Activated CD4-positive, alpha-beta T cell treated with anti-CD3 and anti-CD28 coated beads for 36 hours (primary cell): ENCODE data around the gene STRADA. TPM values are rescaled to one million over a fixed set of nuclear protein-coding genes. Genes with fewer than 3 reads are reported as not detected.
A peak's percentile ranks its signal among the peaks of the same experiment; 100 is the strongest.

Experiments used
- ATAC-seq: fragments of 200-7000 bp; cut with Tn5 transposase; one replicate; pipeline ENCODE4 v1.10.0; 2021; ENCODE audit warnings: mild to moderate bottlenecking, moderate library complexity
- CTCF ChIA-PET: fragments of 350-600 bp; sonication (Branson Sonifier 250); formaldehyde crosslinking; loops from one replicate; lab custom pipeline; 2021; ENCODE audit warnings: antibody characterized with exemption; lab: Charles Lee
- POLR2A ChIA-PET: fragments of 350-600 bp; sonication (Branson Sonifier 250); formaldehyde crosslinking; loops from one replicate; lab custom pipeline; 2021; ENCODE audit warnings: antibody characterized with exemption, inconsistent platforms; lab: Charles Lee
- DNase-seq: peaks from one replicate; pipeline ENCODE4 v3.0.0-alpha.2; 2020
- H3K27ac Mint-ChIP-seq: one replicate; pipeline ENCODE4 v1.8.0; 2021; ENCODE audit warnings: mixed read lengths
- H3K27me3 Mint-ChIP-seq: one replicate; pipeline ENCODE4 v1.8.0; 2021; ENCODE audit warnings: mixed read lengths
- H3K36me3 Mint-ChIP-seq: one replicate; pipeline ENCODE4 v1.8.0; 2021; ENCODE audit warnings: low read depth, mixed read lengths
- H3K4me1 Mint-ChIP-seq: one replicate; pipeline ENCODE4 v1.8.0; 2021; ENCODE audit warnings: mixed read lengths
- H3K4me3 Mint-ChIP-seq: one replicate; pipeline ENCODE4 v1.8.0; 2021; ENCODE audit warnings: mild to moderate bottlenecking, moderate library complexity, mixed read lengths
- H3K9me3 Mint-ChIP-seq: one replicate; pipeline ENCODE4 v1.8.0; 2021; ENCODE audit warnings: low read depth, mixed read lengths
- intact Hi-C, 2 experiments: fragments of 100-400 bp; cut with DNase I in 1 of 2; cut with micrococcal nuclease in 1 of 2; formaldehyde crosslinking; loops; one replicate each; pipeline versions ENCODE4 v1.14.2 to v1.15.1; 2022 to 2024; cut with DNase I, micrococcal nuclease
- total RNA-seq, 2 experiments: library from RNA; stranded (reverse); gene quantifications; one replicate each; pipeline ENCODE4 v1.2.3, GENCODE V29; 2021

The STRADA gene
- total RNA-seq, 2 experiments from 2014 or later = 51.0 to 53.6 TPM

DNA sequence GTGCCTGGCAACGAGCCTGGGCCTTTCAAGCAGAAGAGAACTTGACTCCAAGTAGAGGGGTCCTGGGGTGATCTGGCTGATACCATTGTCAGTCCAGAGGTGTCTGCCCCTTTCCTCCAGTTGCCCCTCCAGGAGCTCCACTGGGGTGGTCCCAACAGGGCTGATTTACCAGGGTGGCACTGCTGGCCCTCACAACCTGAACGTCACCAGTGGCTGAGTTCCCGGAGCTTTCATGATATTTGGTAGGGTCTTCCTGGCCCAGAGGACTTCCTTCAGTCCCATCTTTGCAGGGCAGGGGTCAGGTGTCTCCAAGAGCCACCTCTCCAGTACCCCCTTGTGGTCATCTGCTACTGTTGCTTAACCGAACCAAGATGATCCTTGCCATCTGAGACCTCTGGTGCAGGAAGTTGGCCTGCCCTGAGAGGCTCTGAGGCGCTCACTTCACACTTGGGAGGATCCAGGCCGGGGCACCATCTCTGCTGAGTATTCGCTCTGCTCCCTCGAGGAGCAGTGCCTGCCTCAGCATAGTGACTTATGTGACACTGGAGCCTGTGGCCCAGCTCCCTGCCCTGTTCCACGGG lies 45.1 kb downstream of the STRADA start:
- ATAC-seq = no peak

GRCh38 chr17:63695889-63696288 lies 45.7 kb downstream of the STRADA start:
- Mint-ChIP-seq H3K4me3 (no peak overlapping the region), H3K36me3 (peaks cover 24% of the 10 kb centered on the region), H3K27ac (peak overlapping the region; percentile 88), H3K4me1 (peaks cover 49% of the 10 kb centered on the region), H3K27me3 (no peaks in the 10 kb centered on the region), H3K9me3 (no peaks in the 10 kb centered on the region)
- intact Hi-C loops = loop anchor here (2.0 to 10.0 kb wide), 4 partner anchors 15 to 271 kb away; partner anchors contain the start of gene SMARCD2 (in 1 of the 2)
- ChIA-PET POLR2A (interaction anchor here (2.2 kb wide), 1 partner anchor 78 kb away, joined by 8 read pairs; the partner anchor contains the start of genes CCDC47 and DDX42), CTCF (interaction anchor here (0.6 to 3.4 kb wide), 7 partner anchors 14 to 220 kb away, joined by 3 to 23 read pairs (median 4); partner anchors contain the start of gene MAP3K3)
- ATAC-seq (no peak), DNase-seq (no peak)

More for the DNA sequence above, 45.1 kb downstream of the STRADA start:
- ChIA-PET POLR2A (interaction anchor here (0.6 to 1.4 kb wide), 3 partner anchors 75 to 170 kb away, joined by 3 to 5 read pairs (median 4); partner anchors contain the start of genes CCDC47, DDX42 and MAP3K3), CTCF (interaction anchor here (0.8 to 3.4 kb wide), 10 partner anchors 14 to 271 kb away, joined by 3 to 23 read pairs (median 4); partner anchors contain the start of gene MAP3K3)
- H3K36me3 Mint-ChIP-seq = peaks cover 25% of the 10 kb centered on the region
- H3K4me1 Mint-ChIP-seq = peaks cover 53% of the 10 kb centered on the region
- H3K27ac Mint-ChIP-seq = peak overlapping the region; percentile 88
- intact Hi-C loops = loop anchor here (2.0 to 10.0 kb wide), 4 partner anchors 14 to 272 kb away; partner anchors contain the start of gene SMARCD2 (in 1 of the 2)
- DNase-seq = peak; percentile 57
- H3K9me3 Mint-ChIP-seq = no peaks in the 10 kb centered on the region
- peak overlapping the region; percentile 79 for H3K4me3 Mint-ChIP-seq
- no peaks in the 10 kb centered on the region for H3K27me3 Mint-ChIP-seq

GRCh38 chr17:63694950-63695773 lies 46.4 kb downstream of the STRADA start:
- DNase-seq = no peak
- intact Hi-C loops = loop anchor here (5.0 to 10.0 kb wide), 3 partner anchors 147 to 270 kb away; partner anchors contain the start of gene SMARCD2 (in 1 of the 2)
- peaks cover 49% of the 10 kb centered on the region for H3K4me1 Mint-ChIP-seq
- H3K4me3 Mint-ChIP-seq = peak overlapping the region; percentile 25
- peak overlapping the region; percentile 61 for H3K27ac Mint-ChIP-seq
- no peaks in the 10 kb centered on the region for H3K27me3 Mint-ChIP-seq
- CTCF ChIA-PET = interaction anchor here (0.6 to 3.4 kb wide), 8 partner anchors 10 to 609 kb away, joined by 3 to 23 read pairs (median 3); partner anchors contain the start of gene MAP3K3
- H3K9me3 Mint-ChIP-seq = no peaks in the 10 kb centered on the region
- no peak for ATAC-seq
- POLR2A ChIA-PET = interaction anchor here (0.6 to 2.2 kb wide), 4 partner anchors 59 to 146 kb away, joined by 4 to 8 read pairs (median 4); partner anchors contain the start of genes CCDC47 and DDX42
- peaks cover 29% of the 10 kb centered on the region for H3K36me3 Mint-ChIP-seq

DNA sequence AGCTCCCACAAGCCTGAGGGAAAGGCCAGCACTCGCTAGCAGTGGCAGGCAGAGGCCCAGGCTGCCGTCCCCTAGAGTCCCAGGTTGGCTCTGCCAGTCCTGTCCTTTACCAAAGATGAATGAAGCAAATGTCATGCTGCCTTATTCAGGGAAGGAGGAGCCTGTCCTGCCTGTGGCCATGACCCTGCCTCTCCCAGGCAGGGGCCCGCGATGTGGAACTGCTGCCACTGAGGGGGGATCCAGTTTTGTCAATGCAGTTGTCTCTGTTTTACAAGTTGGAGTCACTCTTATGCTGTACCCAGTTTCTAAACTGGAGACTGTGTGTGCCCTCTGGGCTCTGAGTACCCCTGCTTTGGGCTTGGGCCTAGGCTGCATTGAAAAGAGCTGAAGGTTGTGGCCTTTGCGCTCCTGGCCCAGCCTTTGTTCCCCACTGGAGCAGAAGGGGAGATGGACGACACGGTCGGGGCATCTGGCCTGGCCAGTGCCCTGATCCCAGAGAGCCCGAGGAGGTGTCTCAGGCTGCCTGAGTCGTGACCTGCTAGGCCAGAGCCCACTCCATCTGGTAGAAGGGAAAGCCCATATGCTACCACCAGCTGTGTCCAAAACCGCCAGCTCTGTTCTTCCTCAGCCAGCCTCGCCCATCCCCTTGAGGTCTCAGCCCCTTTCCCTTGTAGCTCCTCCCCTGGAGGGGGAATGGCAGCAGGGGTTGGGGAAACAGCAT lies 47.2 kb downstream of the STRADA start:
- Mint-ChIP-seq H3K27me3 (no peaks in the 10 kb centered on the region), H3K27ac (peak overlapping the region; percentile 61), H3K9me3 (no peaks in the 10 kb centered on the region), H3K4me1 (peaks cover 49% of the 10 kb centered on the region), H3K36me3 (peaks cover 29% of the 10 kb centered on the region), H3K4me3 (no peak overlapping the region)
- intact Hi-C loops = loop anchor here in 1 of 2 experiments (10.0 kb wide), 1 partner anchor 270 kb away; no protein-coding TSS in a partner anchor
- ChIA-PET CTCF (interaction anchor here (1.1 to 1.2 kb wide), 3 partner anchors 9 to 124 kb away, joined by 3 to 4 read pairs (median 3); no protein-coding TSS in a partner anchor), POLR2A (interaction anchor here (0.5 to 2.2 kb wide), 5 partner anchors 58 to 145 kb away, joined by 3 to 8 read pairs (median 4); partner anchors contain the start of genes CCDC47 and DDX42)
- no peak for ATAC-seq
- DNase-seq = no peak

DNA sequence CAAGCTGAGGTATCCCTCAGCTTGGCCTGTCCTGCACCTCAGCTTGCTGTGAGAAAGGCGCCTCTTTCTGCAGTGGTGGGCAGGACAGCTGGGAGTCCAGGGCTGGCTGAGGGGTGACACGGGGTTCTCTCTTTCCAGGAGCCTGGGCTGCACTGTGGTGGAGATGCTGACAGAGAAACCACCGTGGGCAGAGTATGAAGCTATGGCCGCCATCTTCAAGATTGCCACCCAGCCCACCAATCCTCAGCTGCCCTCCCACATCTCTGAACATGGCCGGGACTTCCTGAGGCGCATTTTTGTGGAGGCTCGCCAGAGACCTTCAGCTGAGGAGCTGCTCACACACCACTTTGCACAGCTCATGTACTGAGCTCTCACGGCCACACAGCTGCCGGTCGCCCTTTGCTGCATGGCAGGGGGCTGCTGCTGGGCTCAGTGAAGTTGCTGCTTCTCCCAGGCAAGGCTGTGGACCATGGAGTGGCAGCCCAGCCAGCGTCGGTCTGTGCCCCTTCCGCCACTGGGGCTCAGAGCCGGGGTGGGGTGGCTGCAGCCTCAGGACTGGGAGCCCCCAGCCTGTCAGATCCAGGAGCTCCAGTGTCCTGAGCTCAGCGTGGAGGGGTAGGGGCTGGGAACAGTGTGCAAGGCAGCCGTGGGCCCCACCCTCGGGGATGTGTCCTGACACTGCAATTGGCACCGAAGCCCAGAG lies 48.0 kb downstream of the STRADA start:
- ATAC-seq (no peak), DNase-seq (no peak)
- ChIA-PET POLR2A (interaction anchor here (0.5 to 2.2 kb wide), 2 partner anchors 80 to 85 kb away, joined by 3 to 8 read pairs; partner anchors contain the start of genes CCDC47 and DDX42), CTCF (no interaction called here)
- Mint-ChIP-seq H3K4me3 (no peak overlapping the region), H3K4me1 (peaks cover 49% of the 10 kb centered on the region), H3K9me3 (no peaks in the 10 kb centered on the region), H3K27ac (peak overlapping the region; percentile 60), H3K27me3 (no peaks in the 10 kb centered on the region), H3K36me3 (peaks cover 31% of the 10 kb centered on the region)
- intact Hi-C loops = loop anchor here in 1 of 2 experiments (10.0 kb wide), 1 partner anchor 269 kb away; no protein-coding TSS in a partner anchor

GRCh38 chr17:63692195-63692816 lies 49.3 kb downstream of the STRADA start:
- intact Hi-C loops = loop anchor here in 1 of 2 experiments (10.0 kb wide), 1 partner anchor 268 kb away; no protein-coding TSS in a partner anchor
- Mint-ChIP-seq H3K36me3 (peaks cover 23% of the 10 kb centered on the region), H3K4me1 (peaks cover 41% of the 10 kb centered on the region), H3K27ac (no peak overlapping the region), H3K9me3 (no peaks in the 10 kb centered on the region), H3K27me3 (no peaks in the 10 kb centered on the region), H3K4me3 (no peak overlapping the region)
- ChIA-PET CTCF (no interaction called here), POLR2A (no interaction called here)
- no peak for ATAC-seq
- DNase-seq = no peak

GRCh38 chr17:63689479-63689878 lies 52.1 kb downstream of the STRADA start:
- Mint-ChIP-seq H3K4me3 (no peak overlapping the region), H3K27ac (no peak overlapping the region), H3K4me1 (peaks cover 25% of the 10 kb centered on the region), H3K9me3 (no peaks in the 10 kb centered on the region), H3K27me3 (no peaks in the 10 kb centered on the region), H3K36me3 (peaks cover 16% of the 10 kb centered on the region)
- POLR2A ChIA-PET = interaction anchor here (0.6 kb wide), 1 partner anchor 92 kb away, joined by 6 read pairs; no protein-coding TSS in a partner anchor
- ATAC-seq (no peak), DNase-seq (no peak)
- intact Hi-C loops = no loop called here
- CTCF ChIA-PET = no interaction called here

GRCh38 chr17:63688396-63689020 lies 53.1 kb downstream of the STRADA start:
- peaks cover 17% of the 10 kb centered on the region for H3K4me1 Mint-ChIP-seq
- no peaks in the 10 kb centered on the region for H3K27me3 Mint-ChIP-seq
- H3K9me3 Mint-ChIP-seq = no peaks in the 10 kb centered on the region
- H3K4me3 Mint-ChIP-seq = no peak overlapping the region
- CTCF ChIA-PET = interaction anchor here (0.6 to 0.9 kb wide), 2 partner anchors 260 to 264 kb away, joined by 3 to 5 read pairs; no protein-coding TSS in a partner anchor
- H3K27ac Mint-ChIP-seq = peak overlapping the region; percentile 48
- peak; percentile 27 for ATAC-seq
- POLR2A ChIA-PET = no interaction called here
- DNase-seq = peak; percentile 38
- intact Hi-C loops = no loop called here
- H3K36me3 Mint-ChIP-seq = peaks cover 16% of the 10 kb centered on the region

GRCh38 chr17:63686138-63686685 lies 55.4 kb downstream of the STRADA start:
- CTCF ChIA-PET = interaction anchor here (0.6 to 1.5 kb wide), 5 partner anchors 9 to 713 kb away, joined by 3 to 4 read pairs (median 3); no protein-coding TSS in a partner anchor
- H3K27ac Mint-ChIP-seq = peak overlapping the region; percentile 82
- intact Hi-C loops = no loop called here

More at GRCh38 chr17:63686138-63686685, 55.4 kb downstream of the STRADA start:
- Mint-ChIP-seq H3K4me3 (no peak overlapping the region), H3K27me3 (no peaks in the 10 kb centered on the region), H3K4me1 (peaks cover 13% of the 10 kb centered on the region), H3K36me3 (peaks cover 18% of the 10 kb centered on the region), H3K9me3 (no peaks in the 10 kb centered on the region)
- POLR2A ChIA-PET = interaction anchor here (0.6 kb wide), 1 partner anchor 1086 kb away, joined by 4 read pairs; no protein-coding TSS in a partner anchor
- DNase-seq (no peak), ATAC-seq (peak; percentile 84)
